COLO829 (cell line): ENCODE measurements around the gene HIVEP3.

Experiments used
- DNase-seq: peaks from one replicate; pipeline ENCODE4 v3.0.0; 2012; ENCODE audit warnings: low spot score

The HIVEP3 gene

DNA sequence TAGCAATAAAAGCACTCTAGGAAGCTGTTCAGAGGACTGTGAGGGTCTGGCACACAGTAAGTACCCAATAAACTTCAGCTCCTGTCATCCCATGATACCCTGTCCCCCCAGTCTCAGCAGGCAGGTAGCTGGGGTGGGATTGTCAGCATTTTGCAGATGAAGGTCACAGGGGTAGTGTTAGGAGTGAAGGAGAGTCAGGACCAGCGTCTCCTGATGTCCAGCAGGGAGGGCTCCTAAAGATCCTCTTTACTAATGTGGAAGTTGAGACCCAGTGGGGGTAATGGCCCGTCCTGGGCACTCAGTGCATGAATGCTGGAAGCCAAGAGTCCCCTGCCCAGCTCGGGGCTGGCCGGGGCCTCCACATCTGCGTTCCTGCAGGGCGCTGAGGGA lies 402.9 kb downstream of the HIVEP3 start:
- DNase-seq = no peak

GRCh38 chr1:41515131-41515678 lies 403.5 kb downstream of the HIVEP3 start:
- DNase-seq = peak; percentile 89

- DNase-seq = no peak
Observed at GRCh38 chr1:41514381-41514780, 404.3 kb downstream of the HIVEP3 start.

DNA sequence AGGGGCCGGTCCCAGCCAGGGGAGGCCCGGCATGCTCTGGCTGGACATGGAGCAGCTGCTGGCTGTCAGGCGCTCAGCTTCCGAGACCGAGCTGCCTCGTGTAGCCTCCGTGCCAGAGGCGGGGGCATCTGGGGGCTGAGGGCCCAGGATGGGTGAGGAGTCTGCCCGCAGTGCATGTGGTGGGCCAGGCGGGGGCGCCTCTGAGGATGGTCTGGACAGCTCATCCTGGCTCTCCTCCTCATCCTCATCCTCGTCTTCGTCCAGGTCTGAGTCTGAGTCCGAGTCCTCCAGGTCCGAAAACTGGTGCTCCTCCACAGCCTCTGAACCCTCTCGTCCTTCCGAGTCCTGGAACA lies 405.4 kb downstream of the HIVEP3 start:
- no peak for DNase-seq

GRCh38 chr1:41512701-41513382 lies 405.9 kb downstream of the HIVEP3 start:
- DNase-seq = no peak

DNA sequence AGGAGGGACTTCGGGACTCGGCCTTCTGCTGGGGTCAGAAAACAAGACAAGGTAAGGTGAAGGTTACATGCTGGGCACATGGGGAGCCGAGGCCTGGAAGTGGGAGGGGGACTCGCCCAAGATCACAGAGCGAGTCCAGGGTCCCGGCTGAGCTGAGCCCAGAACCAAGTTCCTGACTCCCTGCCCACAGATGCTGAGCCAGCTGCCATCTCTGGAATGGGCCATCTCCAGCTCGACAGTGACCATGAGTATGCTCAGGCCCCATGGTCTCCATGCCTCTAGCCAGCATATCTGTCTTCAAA lies 407.5 kb downstream of the HIVEP3 start:
- no peak for DNase-seq

GRCh38 chr1:41510531-41511238 lies 408.0 kb downstream of the HIVEP3 start:
- no peak for DNase-seq

GRCh38 chr1:41509270-41509671 lies 409.5 kb downstream of the HIVEP3 start:
- no peak for DNase-seq

GRCh38 chr1:41508290-41508689 lies 410.4 kb downstream of the HIVEP3 start:
- DNase-seq = no peak

- no peak for DNase-seq
Observed at GRCh38 chr1:41507836-41508235, 410.9 kb downstream of the HIVEP3 start.

GRCh38 chr1:41507110-41507720 lies 411.5 kb downstream of the HIVEP3 start:
- no peak for DNase-seq

DNA sequence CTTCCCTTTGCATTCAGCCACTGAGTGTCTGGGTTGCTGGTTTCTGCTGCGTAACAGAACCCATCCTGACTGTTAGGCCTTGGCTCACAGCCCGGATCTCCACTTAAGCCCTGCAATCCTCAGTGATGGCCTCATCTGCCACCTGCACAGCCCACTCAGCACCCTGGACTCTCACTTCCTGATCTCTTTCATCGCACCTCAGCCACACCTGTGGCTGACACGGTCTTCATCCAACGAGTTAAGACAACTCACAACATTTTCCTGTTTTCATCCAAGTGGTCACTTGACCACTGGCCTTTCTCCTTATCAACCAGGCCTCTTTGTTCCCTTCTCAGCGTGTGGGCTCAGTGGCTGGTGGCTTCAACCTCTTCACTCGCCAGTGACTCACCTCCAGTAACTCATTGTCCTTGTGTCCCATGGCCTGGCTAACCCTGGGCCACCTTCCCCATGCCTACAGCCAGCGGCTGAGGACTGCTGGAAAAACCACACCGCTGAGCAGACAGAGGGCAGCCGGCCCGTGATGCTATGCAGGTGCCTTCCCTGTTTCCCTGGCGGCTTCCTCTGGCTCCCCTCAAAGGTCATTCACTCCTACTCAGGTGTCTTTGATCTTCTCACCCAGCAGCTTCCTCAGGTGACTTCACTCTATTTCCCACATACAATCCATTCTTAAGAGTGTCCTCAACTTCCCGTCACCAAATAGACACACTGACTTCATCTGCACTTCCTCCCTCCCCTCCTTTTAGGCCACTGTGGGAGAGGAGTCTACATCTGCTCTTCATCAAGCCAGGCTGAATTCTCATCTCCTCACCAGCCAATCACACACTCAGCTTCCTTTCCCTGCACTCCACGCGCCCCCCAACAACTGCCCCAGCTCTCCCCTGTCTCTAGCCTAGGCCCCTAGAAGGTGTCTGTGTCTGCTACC lies 414.3 kb downstream of the HIVEP3 start:
- no peak for DNase-seq

- DNase-seq = no peak
Observed at GRCh38 chr1:41503538-41504113, 415.1 kb downstream of the HIVEP3 start.

DNA sequence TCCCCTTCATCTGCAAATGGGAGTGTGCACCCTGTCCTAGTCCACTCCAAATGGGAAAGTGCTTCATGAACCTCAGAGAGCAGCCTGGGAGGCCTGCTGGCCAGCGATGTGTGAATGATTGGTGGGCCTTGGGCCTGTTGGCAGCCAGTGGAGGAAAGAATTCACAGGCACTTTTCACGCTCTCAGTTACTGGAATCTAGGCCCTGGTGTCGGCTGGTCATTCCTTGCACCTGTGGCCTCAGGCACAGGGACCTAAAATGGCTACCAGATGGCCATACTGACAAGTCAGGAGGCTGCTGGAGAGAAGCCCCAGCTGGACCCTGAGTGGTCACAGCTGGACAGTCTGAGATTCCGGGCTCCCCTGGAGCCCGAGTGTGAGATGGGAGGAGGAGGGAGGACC lies 415.8 kb downstream of the HIVEP3 start:
- no peak for DNase-seq

GRCh38 chr1:41501581-41501980 lies 417.1 kb downstream of the HIVEP3 start:
- no peak for DNase-seq

GRCh38 chr1:41500781-41501518 lies 417.8 kb downstream of the HIVEP3 start:
- peak; percentile 87 for DNase-seq

DNA sequence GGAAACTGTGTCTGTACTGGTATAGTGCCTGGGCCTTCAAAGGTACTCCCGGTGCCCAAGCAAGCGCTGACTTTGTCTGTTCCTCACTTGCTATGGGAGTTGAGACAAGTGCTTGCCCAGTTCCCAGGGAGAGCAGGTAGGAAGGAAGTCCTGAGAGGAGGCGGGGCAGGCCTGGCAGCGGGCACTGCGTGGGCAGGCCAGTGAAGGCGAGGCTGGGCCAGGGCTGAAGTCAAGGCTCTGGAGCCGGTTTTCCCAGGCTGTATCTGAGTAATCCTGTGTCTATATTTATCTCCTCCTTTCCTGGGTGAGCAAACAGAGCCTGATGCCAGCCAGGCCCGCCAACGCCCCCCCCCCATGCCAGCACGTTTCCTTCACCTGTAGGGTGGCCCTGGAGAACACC lies 418.3 kb downstream of the HIVEP3 start:
- no peak for DNase-seq

- no peak for DNase-seq
Observed at GRCh38 chr1:41499591-41499990, 419.1 kb downstream of the HIVEP3 start.

- no peak for DNase-seq
Observed at GRCh38 chr1:41498804-41499203, 419.9 kb downstream of the HIVEP3 start.

- DNase-seq = no peak
Observed at GRCh38 chr1:41498391-41498790, 420.3 kb downstream of the HIVEP3 start.

GRCh38 chr1:41497461-41498030 lies 421.2 kb downstream of the HIVEP3 start:
- no peak for DNase-seq
